Lung (tissue), 12 donors: Measurements from ENCODE around the gene ARHGDIB. TPM values are rescaled to one million over a fixed set of nuclear protein-coding genes. Genes with fewer than 3 reads are reported as not detected.

Experiments
- ATAC-seq: fragments of 200-7000 bp; cut with Tn5 transposase; one replicate; pipeline ENCODE4 v1.9.1; 2020; ENCODE audit warnings: moderate number of reproducible peaks; ENCODE audit not compliant: insufficient read depth, low FRiP score
- DNase-seq, 3 donors: peaks; one replicate each; pipeline ENCODE4 v3.0.0-alpha.2; 2013 to 2017
- H3K27ac ChIP-seq, 2 donors: one replicate each; pipeline ENCODE4 v1.5.1; 2013; ENCODE audit warnings: mild to moderate bottlenecking in 2 of 2, moderate library complexity in 2 of 2, control low read depth in 1 of 2, inconsistent platforms in 1 of 2, low read depth in 1 of 2, low read length in 1 of 2
- H3K27me3 ChIP-seq, 3 donors: one replicate each; pipeline ENCODE4 v1.5.1; 2013; ENCODE audit warnings: low read length in 2 of 3; ENCODE audit not compliant: control insufficient read depth in 3 of 3, insufficient read depth in 3 of 3
- H3K36me3 ChIP-seq, 4 donors: one replicate each; pipeline ENCODE4 v1.5.1; 2013; ENCODE audit warnings: low read length in 4 of 4, mild to moderate bottlenecking in 1 of 4, moderate library complexity in 1 of 4; ENCODE audit not compliant: control insufficient read depth in 4 of 4, insufficient read depth in 4 of 4
- H3K4me1 ChIP-seq, 5 donors: one replicate each; pipeline ENCODE4 v1.5.1; 2013; ENCODE audit warnings: low read length in 5 of 5, mild to moderate bottlenecking in 2 of 5, moderate library complexity in 1 of 5; ENCODE audit not compliant: control insufficient read depth in 5 of 5, insufficient read depth in 5 of 5
- H3K4me3 ChIP-seq: one replicate; pipeline ENCODE4 v1.5.1; 2013; ENCODE audit warnings: mild to moderate bottlenecking, control low read depth, moderate library complexity
- H3K9ac ChIP-seq, 2 donors: one replicate each; pipeline ENCODE4 v1.5.1; 2013; ENCODE audit warnings: low read length in 2 of 2, control low read depth in 1 of 2; ENCODE audit not compliant: insufficient read depth in 1 of 2
- H3K9me3 ChIP-seq, 4 donors: one replicate each; pipeline ENCODE4 v1.5.1; 2013; ENCODE audit warnings: low read length in 3 of 4, mild to moderate bottlenecking in 1 of 4, moderate library complexity in 1 of 4; ENCODE audit not compliant: control insufficient read depth in 4 of 4, insufficient read depth in 3 of 4
- CTCF ChIP-seq: IDR thresholded peaks from 2 replicates; pipeline ENCODE4 v1.5.1; 2012; ENCODE audit warnings: mild to moderate bottlenecking; ENCODE audit errors: control extremely low read depth, extremely low read depth
- WGBS, 2 donors: extraction: QIAGEN DNeasy Blood & Tissue Kit; methylation state at CpG; one replicate each; pipeline ENCODE4 v1.1.7; 2013; 5-methylcytosine and 5-hydroxymethylcytosine counted together
- polyA plus RNA-seq, 2 donors: library from polyadenylated mRNA; stranded (reverse); fragments of 200-250 nt; gene quantifications; one replicate each; pipeline ENCODE4 v1.2.1, GENCODE V29; 2013
- total RNA-seq, 2 donors: library from RNA; depleted of rRNA in 1 of 2; stranded (reverse); fragments of >200 nt in 1 of 2; gene quantifications; one replicate each; pipeline ENCODE4 v1.2.1, GENCODE V29; 2014 to 2021
- donor health status: control.
- donor health status: control.
- donor health status: Bipolar disorder and iron deficiency.
- donor health status: healthy.
- donor health status: DM: yes; HTN: yes; CAD: no.

ARHGDIB gene
- total and polyA plus RNA-seq, 4 donors = 66.5 to 597 (median 259) TPM

GRCh38 chr12:14921218-14921617 lies 40.2 kb downstream of the ARHGDIB start:
- Histone ChIP-seq H3K27me3 (no peaks in the 10 kb centered on the region), H3K27ac (no peak overlapping the region), H3K4me1 (peaks cover 0 to 2% (median 0%) of the 10 kb centered on the region in 5 donors), H3K9ac (no peak overlapping the region), H3K9me3 (no peaks in the 10 kb centered on the region), H3K4me3 (no peak overlapping the region), H3K36me3 (no peaks in the 10 kb centered on the region)
- no peak for DNase-seq
- no peak for ATAC-seq
- no peak for TF ChIP-seq CTCF
- WGBS, 2 donors = 97 to 98% methylated on average over 2 of the region's 2 CpGs

DNA sequence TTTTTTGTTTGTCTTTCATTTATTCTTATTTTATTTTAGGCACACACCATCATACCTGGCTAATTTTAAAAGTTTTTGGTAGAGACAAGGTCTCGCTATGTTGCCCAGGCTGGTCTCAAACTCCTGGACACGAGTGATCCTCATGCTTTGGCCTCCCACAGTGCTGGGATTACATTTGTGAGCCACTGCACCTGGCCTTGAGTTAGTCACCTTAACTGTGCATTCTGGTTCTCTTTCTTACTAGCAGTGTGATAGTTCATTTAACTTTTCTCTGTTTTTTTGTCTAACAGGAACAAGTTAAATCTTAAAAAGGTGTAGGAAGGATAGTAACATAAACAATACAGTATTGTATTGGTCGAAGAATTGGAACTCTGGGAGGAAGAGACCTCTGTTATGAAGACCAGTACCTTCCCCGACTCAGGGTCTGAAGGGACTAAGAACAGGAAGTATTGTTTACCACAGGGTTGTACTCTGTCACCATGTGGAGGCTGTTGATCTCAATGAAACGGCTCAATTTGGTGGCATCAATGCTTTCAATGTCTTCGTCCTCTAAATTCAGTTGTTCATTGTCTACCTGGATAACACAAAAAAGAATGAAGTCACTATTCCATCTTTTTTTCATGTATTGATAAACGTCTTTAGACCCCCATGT lies 40.8 kb downstream of the ARHGDIB start:
- Histone ChIP-seq H3K27me3 (no peaks in the 10 kb centered on the region), H3K9ac (no peak overlapping the region), H3K36me3 (no peaks in the 10 kb centered on the region), H3K27ac (no peak overlapping the region), H3K4me1 (no peaks in the 10 kb centered on the region), H3K9me3 (no peaks in the 10 kb centered on the region), H3K4me3 (no peak overlapping the region)
- DNase-seq = no peak
- no peak for ATAC-seq
- TF ChIP-seq CTCF = no peak
- 57 to 67% methylated on average over 7 of the region's 7 CpGs for WGBS, 2 donors

DNA sequence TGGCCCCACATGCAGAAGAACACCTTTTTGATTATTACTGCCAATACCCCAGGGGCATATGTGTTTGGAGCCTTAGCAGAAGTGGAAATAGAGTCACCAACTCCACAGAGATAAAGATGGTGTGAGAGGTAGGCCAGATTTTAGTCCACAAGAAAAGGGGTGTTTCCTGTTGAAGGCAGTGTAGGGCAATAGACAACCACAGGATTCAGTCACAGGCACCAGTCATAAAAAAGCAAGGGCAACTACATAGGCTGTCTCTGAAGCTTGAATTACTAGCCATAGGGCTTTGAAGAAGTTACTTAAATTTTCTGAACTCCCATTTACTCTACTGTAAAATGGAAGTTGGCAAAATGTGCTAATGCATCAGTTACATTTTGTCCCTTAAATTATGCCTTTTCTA lies 41.9 kb downstream of the ARHGDIB start:
- Histone ChIP-seq H3K9ac (no peak overlapping the region), H3K9me3 (no peaks in the 10 kb centered on the region), H3K27ac (no peak overlapping the region), H3K4me1 (peaks cover 0 to 4% (median 0%) of the 10 kb centered on the region in 5 donors), H3K27me3 (no peaks in the 10 kb centered on the region), H3K4me3 (no peak overlapping the region), H3K36me3 (no peaks in the 10 kb centered on the region)
- no peak for ATAC-seq
- DNase-seq = no peak
- TF ChIP-seq CTCF = no peak

- DNase-seq (no peak), ATAC-seq (no peak)
- 44 to 63% methylated on average over 2 of the region's 2 CpGs for WGBS, 2 donors
- Histone ChIP-seq H3K9ac (no peak overlapping the region), H3K36me3 (no peaks in the 10 kb centered on the region), H3K4me1 (peaks cover 0 to 4% (median 0%) of the 10 kb centered on the region in 5 donors), H3K4me3 (no peak overlapping the region), H3K9me3 (no peaks in the 10 kb centered on the region), H3K27me3 (no peaks in the 10 kb centered on the region), H3K27ac (no peak overlapping the region)
- no peak for TF ChIP-seq CTCF
Measured at GRCh38 chr12:14915736-14916135, 45.7 kb downstream of the ARHGDIB start.
